Left ventricle myocardium superior (tissue), 1 donor: ENCODE results near the gene PPARG. TPM values are rescaled to one million over a fixed set of nuclear protein-coding genes. Genes with fewer than 3 reads are reported as not detected.
"Not testable (repeated sequence)": the region's sequence is repeated elsewhere in the genome, so short reads cannot be mapped to it uniquely, and the experiment has no call there.

Experiments
- ATAC-seq: fragments of 200-7000 bp; cut with Tn5 transposase; one replicate; pipeline ENCODE4 v1.9.1; 2020; ENCODE audit warnings: mild to moderate bottlenecking, moderate library complexity
- DNase-seq: peaks from one replicate; pipeline ENCODE4 v3.0.0-alpha.2; 2020
- intact Hi-C: fragments of 100-400 bp; cut with micrococcal nuclease; formaldehyde crosslinking; loops from one replicate; pipeline ENCODE4 v1.11.0; 2022
- total RNA-seq: library from RNA; stranded (reverse); fragmentation: NEBNext Ultra II Directional; extraction: Animal tissue kit (Norgen Biotek cat#: 25700); gene quantifications from one replicate; pipeline ENCODE4 v1.2.1, GENCODE V29; 2021
- donor health status: DM: no; HTN: yes; CAD: no; lungs with severe emphysema.

Gene PPARG
- total RNA-seq, 1 donor from 2014 or later: 24.0 TPM

GRCh38 chr3:12446298-12446697 lies 157.4 kb downstream of the PPARG start:
- intact Hi-C loops: no loop called here
- DNase-seq (no peak), ATAC-seq (no peak)

GRCh38 chr3:12447075-12447474 lies 158.2 kb downstream of the PPARG start:
- ATAC-seq: no peak

GRCh38 chr3:12448404-12449202 lies 159.7 kb downstream of the PPARG start:
- intact Hi-C loops, ATAC-seq, DNase-seq: not testable (repeated sequence)

More at GRCh38 chr3:12447075-12447474, 158.2 kb downstream of the PPARG start:
- intact Hi-C loops: no loop called here
- no peak for DNase-seq

DNA sequence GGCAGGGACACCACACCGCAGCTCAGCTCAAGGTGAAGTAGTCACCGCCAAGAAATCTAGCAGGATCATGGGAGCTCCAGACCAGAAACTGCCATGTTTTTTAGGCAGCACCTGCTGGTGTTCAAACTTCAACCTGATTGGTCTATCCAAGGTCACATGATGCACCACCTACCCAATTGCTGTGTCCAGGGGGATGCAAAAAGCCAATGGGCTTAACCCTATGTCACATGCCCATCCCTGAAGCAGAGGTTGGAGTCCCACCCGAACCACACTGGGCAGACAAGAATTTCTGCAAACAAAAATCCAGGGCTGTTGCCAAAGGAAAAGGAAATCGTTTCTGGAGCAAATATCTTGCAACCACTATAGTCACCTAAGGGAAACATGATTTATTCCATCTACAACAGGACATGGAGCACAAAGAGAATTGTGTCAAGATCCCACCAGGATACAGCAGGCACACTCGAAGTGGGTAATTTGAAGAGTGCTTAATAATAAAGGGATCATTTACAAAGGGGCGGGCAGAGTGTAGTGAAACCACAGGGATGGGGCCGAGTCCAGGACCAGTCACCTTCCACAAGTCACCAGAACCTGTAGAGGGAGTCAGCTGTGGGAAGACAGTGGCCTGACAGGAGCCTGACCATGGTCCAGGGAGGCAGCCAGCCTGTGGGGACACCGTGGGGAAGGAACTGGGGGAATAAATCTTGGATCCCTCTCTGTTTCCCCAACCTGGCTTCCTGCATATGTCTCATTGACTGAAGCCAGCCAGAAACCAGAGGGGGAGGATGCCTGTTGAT lies 161.2 kb downstream of the PPARG start:
- intact Hi-C loops: no loop called here
- ATAC-seq: no peak
- DNase-seq: no peak

- intact Hi-C loops: no loop called here
- no peak for ATAC-seq
- no peak for DNase-seq
Measured at GRCh38 chr3:12451481-12451880, 162.6 kb downstream of the PPARG start.

DNA sequence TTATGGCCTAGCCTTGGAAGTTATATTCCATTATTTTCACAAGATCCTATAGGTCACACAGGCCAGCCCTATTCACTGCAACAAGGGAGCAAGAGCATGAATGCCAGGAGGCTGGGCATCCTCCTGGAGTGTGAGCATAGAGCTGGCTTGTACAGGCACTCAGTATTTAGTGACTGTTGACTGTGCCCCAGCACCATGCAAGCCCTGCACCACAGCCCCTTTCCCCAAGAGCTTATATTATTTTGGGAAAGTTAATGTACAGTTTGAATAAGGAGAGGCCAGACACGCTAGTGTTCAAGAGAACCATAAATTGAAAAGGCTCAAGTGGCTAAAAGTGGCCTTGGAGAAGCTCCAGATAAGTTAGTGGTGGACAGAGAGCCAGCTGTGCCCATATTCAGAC lies 163.1 kb downstream of the PPARG start:
- ATAC-seq (no peak), DNase-seq (no peak)
- intact Hi-C loops: no loop called here

DNA sequence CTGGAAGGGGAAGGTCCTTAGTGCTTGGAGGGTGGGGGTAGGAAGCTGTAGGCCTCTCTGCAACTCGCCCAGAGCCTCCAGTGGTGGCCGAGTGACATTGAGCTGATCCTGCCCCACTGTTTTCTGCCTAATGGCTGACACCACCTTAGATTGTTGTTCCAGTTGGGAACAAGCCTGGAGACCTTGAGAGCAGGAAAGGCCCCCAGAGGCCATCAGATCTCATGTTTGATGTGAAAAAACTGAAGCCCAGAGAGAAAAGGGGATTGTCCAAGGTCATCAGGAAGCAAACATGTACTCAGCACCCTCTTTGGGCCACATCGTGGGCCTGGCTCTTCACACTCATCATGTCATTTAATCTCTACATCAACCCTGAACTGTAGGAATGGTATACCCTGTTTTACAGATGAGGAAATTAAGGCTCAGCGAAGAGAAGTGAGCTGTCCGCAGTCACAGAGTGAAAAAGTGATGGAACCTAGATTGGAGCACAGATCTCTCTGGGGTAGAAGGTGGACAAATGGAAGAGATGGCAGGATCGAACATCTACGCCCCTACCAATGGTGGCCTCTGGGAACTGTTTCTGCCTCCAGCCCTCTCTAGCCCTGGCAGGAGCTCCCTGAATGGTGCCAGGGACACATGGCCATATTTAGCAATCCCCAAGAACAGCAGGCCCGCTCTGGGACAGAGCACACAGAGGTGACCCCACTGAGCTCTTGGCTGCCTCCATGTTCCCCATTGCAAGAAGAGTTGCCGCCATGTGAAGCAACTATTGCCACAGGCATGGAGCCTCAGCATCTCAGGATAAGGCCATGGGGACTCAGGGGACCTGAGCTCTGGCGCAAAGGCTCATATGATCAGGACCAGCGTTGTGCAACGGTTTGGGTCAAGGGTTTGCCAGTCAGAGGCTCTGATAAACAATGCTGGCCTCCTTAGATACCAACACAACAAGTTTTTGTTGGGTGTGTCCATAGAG lies 163.8 kb downstream of the PPARG start:
- DNase-seq: no peak
- ATAC-seq: peak; percentile 51
- intact Hi-C loops: no loop called here

GRCh38 chr3:12454076-12454815 lies 165.4 kb downstream of the PPARG start:
- ATAC-seq (no peak), DNase-seq (no peak)
- intact Hi-C loops: no loop called here

DNA sequence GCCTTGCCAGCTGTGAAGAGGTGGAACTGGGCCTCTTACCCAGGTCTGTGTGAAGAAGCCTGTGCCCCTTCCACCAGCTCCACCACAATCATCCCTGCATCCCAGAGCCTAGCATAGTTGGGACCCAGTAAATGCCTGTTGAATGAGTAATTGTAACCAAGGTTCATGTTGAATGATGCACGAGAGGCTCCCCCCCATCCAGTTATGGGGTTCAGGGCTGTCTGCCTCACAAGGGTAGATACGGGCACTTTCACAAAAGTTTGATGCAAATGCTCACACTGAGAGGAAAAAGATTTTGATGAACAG lies 165.9 kb downstream of the PPARG start:
- DNase-seq (no peak), ATAC-seq (no peak)
- intact Hi-C loops: no loop called here

- ATAC-seq (no peak), DNase-seq (no peak)
- intact Hi-C loops: no loop called here
Measured at GRCh38 chr3:12455740-12456139, 166.9 kb downstream of the PPARG start.

DNA sequence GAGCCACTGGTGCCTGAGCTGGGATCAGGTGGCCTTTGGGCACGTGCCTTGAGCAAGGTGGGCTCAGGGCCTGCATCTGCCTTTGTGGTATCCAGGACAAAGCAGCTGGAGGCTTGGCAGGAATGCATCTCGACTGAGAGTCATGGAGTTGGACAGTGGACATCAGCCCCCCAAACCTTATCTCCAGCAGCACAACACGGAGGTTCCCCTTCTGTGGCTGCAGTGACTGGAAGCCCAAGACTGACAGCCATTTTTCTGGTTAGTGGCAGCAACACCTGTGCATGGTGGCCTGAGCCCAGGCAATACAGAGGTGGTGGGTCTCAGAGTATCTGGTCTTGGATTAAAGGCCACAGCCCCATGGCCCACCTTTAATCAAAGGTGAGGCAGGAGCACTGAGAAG lies 167.6 kb downstream of the PPARG start:
- ATAC-seq: no peak
- intact Hi-C loops: no loop called here

DNA sequence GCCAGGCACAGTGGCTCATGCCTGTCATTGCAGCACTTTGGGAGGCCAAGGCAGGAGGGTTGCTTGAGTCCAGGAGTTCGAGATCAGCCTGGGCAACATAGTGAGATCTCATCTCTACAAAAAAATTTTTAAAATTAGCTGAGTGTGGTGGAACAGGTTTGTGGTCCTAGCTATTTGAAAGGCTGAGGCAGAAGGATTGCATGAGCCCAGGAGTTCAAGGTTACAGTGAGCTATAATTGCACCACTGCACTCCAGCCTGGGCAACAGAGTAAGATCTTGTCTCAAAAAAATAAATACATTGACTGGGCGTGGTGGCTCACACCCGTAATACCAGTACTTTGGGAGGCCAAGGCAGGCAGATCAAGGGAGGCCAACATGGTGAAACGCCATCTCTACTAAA lies 168.5 kb downstream of the PPARG start:
- intact Hi-C loops, ATAC-seq: not testable (repeated sequence)

More for the DNA sequence above, 167.6 kb downstream of the PPARG start:
- no peak for DNase-seq

GRCh38 chr3:12458901-12459300 lies 170.0 kb downstream of the PPARG start:
- DNase-seq (no peak), ATAC-seq (no peak)
- intact Hi-C loops: no loop called here

More for the DNA sequence above, 168.5 kb downstream of the PPARG start:
- not testable (repeated sequence) for DNase-seq

- no peak for ATAC-seq
- intact Hi-C loops: no loop called here
Measured at GRCh38 chr3:12460127-12460526, 171.3 kb downstream of the PPARG start.

DNA sequence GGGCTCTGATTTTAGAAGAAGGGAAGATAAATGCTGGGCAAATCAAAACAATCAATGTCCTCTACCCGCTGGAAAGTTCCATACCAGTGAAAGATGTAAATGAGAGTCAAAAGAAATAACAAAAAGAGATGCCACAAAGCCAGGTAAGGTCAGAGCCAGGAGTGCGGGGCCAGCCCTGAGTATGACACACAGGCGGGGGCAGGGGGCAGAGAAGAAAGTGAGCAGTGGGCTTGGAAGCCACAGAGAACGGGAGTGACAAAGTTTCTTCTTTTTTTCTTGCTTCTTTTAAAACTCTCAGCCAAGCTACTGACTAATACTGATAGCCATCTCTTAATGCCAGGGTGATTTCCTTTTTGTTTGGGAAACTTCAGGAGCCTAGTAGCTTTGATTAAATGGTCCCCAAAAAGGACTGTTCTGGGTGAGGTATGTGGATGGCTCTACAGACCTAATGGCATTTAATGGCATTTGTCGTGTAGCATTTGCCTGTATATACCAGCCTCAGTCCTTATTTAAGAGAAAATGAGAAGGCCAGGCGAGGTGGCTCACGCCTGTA lies 172.3 kb downstream of the PPARG start:
- DNase-seq (no peak), ATAC-seq (no peak)
- intact Hi-C loops: no loop called here

More at GRCh38 chr3:12460127-12460526, 171.3 kb downstream of the PPARG start:
- DNase-seq: no peak

DNA sequence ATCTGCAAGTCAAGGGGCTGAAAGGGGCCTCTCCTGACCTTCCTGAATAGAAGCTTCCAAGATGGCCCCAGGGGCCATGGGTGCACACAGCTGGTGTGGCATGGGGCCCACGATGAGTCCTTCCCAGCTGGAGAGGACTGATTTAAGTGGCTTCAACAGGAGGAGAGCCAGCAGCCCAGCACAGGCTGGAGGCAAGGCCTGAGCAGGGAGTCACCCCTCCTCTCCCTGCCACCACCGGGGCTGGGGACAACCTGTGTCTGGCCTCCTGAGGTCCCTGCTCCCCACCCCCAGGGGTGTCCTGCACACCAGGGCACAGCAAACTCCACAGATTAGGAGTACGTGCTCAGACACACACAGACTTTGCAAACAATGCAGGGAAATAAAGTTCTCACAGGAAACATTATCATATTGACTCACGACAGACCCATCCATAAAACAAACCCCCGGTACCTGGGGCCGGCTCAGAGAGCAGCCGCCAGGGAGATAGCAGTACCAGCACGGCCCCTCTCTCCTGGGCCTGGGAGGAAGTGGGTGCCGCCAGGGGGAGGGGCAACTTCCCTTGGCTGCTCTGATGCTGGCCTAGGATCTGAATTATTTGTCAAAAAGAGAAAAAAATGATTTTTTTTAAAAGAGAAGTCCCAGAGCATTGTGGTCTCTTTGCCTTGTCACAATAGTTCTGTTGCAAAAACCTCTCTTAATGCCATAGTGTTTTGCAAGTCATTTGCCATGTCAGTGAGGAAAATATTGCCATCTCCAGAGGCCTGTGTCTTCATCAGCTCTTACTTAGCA lies 173.5 kb downstream of the PPARG start:
- ATAC-seq: peak; percentile 27
- intact Hi-C loops: no loop called here
- DNase-seq: no peak

DNA sequence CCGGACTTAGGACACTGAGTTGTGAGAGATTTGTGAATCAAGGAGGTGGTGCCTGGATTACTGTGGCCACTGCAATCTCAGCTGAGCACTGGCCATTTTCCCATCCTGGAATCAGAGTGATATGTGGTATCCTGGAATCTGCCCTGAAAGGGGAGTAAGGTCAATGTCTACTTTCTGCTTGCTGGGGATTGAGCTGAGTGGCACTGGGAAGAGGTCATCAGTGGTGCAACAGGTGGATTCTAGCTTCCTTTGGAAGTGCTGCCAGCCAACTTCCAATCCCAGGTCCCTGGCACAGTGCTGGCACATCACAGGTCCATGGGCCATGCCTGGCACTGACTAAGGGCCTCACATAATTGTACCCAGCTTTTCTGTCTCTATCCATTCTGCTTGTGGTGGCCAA lies 174.8 kb downstream of the PPARG start:
- intact Hi-C loops: no loop called here
- DNase-seq: no peak
- ATAC-seq: no peak

DNA sequence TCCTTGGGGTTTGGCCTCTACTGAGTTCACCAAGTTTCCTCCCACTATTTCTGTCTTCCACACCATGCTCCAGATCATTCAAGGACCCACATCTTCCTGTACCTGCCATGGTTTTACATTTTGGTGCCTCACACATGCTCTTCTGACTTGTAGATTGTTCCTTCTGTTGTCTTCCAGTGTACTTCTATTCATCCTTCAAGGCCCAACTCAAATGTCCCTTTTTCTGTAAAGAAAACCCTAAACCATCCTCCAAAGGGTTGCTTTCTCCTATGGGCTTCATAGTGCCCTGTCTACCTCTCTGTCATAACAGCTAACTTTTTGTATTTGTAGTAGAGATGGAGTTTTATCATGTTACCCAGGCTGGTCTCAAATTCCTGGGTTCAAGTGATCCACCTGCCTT lies 175.3 kb downstream of the PPARG start:
- intact Hi-C loops: no loop called here
- DNase-seq (no peak), ATAC-seq (no peak)
